ENCODE measurements around the gene OR6S1.

Gene OR6S1

DNA sequence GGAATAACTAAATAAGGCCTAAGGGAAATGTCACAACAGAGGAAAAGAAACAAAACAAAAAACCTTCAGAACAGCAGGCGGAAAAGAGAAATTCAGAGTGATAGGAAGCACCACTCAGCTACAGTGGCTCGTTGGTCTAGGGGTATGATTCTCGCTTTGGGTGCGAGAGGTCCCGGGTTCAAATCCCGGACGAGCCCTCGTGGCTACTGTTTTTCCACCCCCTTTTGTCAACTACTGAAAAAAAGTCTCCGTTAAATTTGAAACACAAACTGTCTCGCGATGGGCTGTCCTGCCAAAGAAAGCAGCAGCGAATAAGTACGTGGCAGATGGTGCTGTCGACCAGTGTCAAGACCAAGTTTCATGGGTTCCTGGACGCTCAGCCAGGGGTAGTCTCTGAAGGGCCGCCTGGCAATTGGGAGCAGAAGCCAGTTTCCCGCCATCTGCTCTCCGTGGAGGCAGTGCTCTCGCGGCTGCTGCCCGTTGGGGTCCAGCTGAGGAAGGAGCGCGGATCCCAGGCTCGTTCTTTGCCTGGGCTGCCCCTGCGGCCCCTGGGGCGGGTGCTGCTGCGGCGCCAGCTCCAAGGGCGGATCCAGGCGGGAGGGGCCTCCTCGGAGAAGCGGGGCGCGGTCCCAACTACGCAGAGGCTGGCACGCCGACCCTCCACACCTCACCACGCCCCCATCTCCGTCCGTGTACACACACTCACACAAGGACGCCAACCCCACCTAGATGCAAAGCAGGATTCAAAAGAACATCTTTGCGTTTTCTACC is 42.6 kb upstream of the OR6S1 start, which contains the start of gene RNASE4 (continued):
- peak; percentile 98 for TF ChIP-seq GLIS2 (tag by site-specific recombination; IDR thresholded peaks at IDR 0.05)
- no peak for TF ChIP-seq YY2 (tag by site-specific recombination; IDR thresholded peaks at IDR 0.05)
- TF ChIP-seq ZFP3 (tag by site-specific recombination; IDR thresholded peaks at IDR 0.05; ENCODE audit: low read depth): no peak
- no peak for TF ChIP-seq ZNF155 (tag by site-specific recombination; IDR thresholded peaks at IDR 0.05)
- TF ChIP-seq, protein P1, sequence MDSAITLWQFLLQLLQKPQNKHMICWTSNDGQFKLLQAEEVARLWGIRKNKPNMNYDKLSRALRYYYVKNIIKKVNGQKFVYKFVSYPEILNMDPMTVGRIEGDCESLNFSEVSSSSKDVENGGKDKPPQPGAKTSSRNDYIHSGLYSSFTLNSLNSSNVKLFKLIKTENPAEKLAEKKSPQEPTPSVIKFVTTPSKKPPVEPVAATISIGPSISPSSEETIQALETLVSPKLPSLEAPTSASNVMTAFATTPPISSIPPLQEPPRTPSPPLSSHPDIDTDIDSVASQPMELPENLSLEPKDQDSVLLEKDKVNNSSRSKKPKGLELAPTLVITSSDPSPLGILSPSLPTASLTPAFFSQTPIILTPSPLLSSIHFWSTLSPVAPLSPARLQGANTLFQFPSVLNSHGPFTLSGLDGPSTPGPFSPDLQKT (IDR thresholded peaks at IDR 0.05; ENCODE audit: borderline replicate concordance, low read depth, low read length): no peak
- TF ChIP-seq ZFP69B (tag by site-specific recombination; IDR thresholded peaks at IDR 0.05): no peak; the same call in 1 of the 2 replicates
- no peak for TF ChIP-seq ZNF202 (tag by site-specific recombination; IDR thresholded peaks at IDR 0.05; ENCODE audit: borderline replicate concordance)
- TF ChIP-seq HOXC10 (CRISPR knock-in tag; IDR thresholded peaks at IDR 0.05): no peak
- TF ChIP-seq ZNF184 (tag by site-specific recombination; IDR thresholded peaks at IDR 0.05): peak; percentile 80
- TF ChIP-seq, protein P2, sequence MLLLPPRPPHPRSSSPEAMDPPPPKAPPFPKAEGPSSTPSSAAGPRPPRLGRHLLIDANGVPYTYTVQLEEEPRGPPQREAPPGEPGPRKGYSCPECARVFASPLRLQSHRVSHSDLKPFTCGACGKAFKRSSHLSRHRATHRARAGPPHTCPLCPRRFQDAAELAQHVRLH (tag by site-specific recombination; IDR thresholded peaks at IDR 0.05): peak; percentile 84
- TF ChIP-seq, protein P3, sequence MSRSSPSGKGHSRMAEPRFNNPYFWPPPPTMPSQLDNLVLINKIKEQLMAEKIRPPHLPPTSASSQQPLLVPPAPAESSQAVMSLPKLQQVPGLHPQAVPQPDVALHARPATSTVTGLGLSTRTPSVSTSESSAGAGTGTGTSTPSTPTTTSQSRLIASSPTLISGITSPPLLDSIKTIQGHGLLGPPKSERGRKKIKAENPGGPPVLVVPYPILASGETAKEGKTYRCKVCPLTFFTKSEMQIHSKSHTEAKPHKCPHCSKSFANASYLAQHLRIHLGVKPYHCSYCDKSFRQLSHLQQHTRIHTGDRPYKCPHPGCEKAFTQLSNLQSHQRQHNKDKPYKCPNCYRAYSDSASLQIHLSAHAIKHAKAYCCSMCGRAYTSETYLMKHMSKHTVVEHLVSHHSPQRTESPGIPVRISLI (tag by site-specific recombination; IDR thresholded peaks at IDR 0.05): peak; percentile 97
- TF ChIP-seq MZF1 (tag by site-specific recombination; IDR thresholded peaks at IDR 0.05; ENCODE audit: borderline replicate concordance): no peak
- TF ChIP-seq ZNF121 (tag by site-specific recombination; IDR thresholded peaks at IDR 0.05): no peak
- TF ChIP-seq ZNF221 (tag by site-specific recombination; IDR thresholded peaks at IDR 0.05; ENCODE audit: borderline replicate concordance): no peak
- peak; percentile 33; the same call in 1 of the 2 replicates for TF ChIP-seq ZNF391 (tag by site-specific recombination; IDR thresholded peaks at IDR 0.05; ENCODE audit: borderline replicate concordance, low read depth)
- TF ChIP-seq ZNF501 (tag by site-specific recombination; IDR thresholded peaks at IDR 0.05): peak; percentile 31; the same call in 1 of the 2 replicates
- TF ChIP-seq ZNF48 (tag by site-specific recombination; IDR thresholded peaks at IDR 0.05): no peak
- no peak for TF ChIP-seq ZNF433 (tag by site-specific recombination; IDR thresholded peaks at IDR 0.05; ENCODE audit: low read depth)
- TF ChIP-seq ZNF792 (tag by site-specific recombination; IDR thresholded peaks at IDR 0.05): no peak
- TF ChIP-seq ZNF239 (tag by site-specific recombination; IDR thresholded peaks at IDR 0.05): no peak
- TF ChIP-seq RBAK (tag by site-specific recombination; IDR thresholded peaks at IDR 0.05): no peak
- TF ChIP-seq, protein P4, sequence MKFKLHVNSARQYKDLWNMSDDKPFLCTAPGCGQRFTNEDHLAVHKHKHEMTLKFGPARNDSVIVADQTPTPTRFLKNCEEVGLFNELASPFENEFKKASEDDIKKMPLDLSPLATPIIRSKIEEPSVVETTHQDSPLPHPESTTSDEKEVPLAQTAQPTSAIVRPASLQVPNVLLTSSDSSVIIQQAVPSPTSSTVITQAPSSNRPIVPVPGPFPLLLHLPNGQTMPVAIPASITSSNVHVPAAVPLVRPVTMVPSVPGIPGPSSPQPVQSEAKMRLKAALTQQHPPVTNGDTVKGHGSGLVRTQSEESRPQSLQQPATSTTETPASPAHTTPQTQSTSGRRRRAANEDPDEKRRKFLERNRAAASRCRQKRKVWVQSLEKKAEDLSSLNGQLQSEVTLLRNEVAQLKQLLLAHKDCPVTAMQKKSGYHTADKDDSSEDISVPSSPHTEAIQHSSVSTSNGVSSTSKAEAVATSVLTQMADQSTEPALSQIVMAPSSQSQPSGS (tag by site-specific recombination; IDR thresholded peaks at IDR 0.05; ENCODE audit: low read depth): no peak
- TF ChIP-seq ZNF211 (tag by site-specific recombination; IDR thresholded peaks at IDR 0.05; ENCODE audit: low read depth): no peak
- TF ChIP-seq, protein P5, sequence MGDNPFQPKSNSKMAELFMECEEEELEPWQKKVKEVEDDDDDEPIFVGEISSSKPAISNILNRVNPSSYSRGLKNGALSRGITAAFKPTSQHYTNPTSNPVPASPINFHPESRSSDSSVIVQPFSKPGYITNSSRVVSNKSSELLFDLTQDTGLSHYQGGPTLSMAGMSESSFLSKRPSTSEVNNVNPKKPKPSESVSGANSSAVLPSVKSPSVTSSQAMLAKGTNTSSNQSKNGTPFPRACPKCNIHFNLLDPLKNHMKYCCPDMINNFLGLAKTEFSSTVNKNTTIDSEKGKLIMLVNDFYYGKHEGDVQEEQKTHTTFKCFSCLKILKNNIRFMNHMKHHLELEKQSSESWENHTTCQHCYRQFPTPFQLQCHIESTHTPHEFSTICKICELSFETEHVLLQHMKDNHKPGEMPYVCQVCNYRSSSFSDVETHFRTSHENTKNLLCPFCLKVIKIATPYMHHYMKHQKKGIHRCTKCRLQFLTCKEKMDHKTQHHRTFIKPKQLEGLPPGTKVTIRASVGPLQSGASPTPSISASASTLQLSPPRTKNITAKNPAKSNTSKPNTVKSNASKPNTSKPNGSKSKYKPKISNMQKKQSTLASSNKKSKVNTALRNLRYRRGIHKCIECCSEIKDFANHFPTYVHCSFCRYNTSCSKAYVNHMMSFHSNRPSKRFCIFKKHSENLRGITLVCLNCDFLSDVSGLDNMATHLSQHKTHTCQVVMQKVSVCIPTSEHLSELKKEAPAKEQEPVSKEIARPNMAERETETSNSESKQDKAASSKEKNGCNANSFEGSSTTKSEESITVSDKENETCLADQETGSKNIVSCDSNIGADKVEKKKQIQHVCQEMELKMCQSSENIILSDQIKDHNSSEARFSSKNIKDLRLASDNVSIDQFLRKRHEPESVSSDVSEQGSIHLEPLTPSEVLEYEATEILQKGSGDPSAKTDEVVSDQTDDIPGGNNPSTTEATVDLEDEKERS (tag by site-specific recombination; IDR thresholded peaks at IDR 0.05): peak; percentile 72; the same call in 1 of the 2 replicates
- no peak for TF ChIP-seq ZNF621 (tag by site-specific recombination; IDR thresholded peaks at IDR 0.05)
- TF ChIP-seq ZNF175 (tag by site-specific recombination; IDR thresholded peaks at IDR 0.05): no peak
- TF ChIP-seq, protein P6, sequence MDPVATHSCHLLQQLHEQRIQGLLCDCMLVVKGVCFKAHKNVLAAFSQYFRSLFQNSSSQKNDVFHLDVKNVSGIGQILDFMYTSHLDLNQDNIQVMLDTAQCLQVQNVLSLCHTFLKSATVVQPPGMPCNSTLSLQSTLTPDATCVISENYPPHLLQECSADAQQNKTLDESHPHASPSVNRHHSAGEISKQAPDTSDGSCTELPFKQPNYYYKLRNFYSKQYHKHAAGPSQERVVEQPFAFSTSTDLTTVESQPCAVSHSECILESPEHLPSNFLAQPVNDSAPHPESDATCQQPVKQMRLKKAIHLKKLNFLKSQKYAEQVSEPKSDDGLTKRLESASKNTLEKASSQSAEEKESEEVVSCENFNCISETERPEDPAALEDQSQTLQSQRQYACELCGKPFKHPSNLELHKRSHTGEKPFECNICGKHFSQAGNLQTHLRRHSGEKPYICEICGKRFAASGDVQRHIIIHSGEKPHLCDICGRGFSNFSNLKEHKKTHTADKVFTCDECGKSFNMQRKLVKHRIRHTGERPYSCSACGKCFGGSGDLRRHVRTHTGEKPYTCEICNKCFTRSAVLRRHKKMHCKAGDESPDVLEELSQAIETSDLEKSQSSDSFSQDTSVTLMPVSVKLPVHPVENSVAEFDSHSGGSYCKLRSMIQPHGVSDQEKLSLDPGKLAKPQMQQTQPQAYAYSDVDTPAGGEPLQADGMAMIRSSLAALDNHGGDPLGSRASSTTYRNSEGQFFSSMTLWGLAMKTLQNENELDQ (tag by site-specific recombination; IDR thresholded peaks at IDR 0.05; ENCODE audit: low read depth): no peak
- peak; percentile 48; the same call in 1 of the 2 replicates for TF ChIP-seq YY1 (tag by site-specific recombination; IDR thresholded peaks at IDR 0.05)
- peak; percentile 30; the same call in 1 of the 2 replicates for TF ChIP-seq ZEB2 (tag by site-specific recombination; IDR thresholded peaks at IDR 0.05)
- TF ChIP-seq HOXA7 (CRISPR knock-in tag; IDR thresholded peaks at IDR 0.05; ENCODE audit: borderline replicate concordance): no peak
- TF ChIP-seq KLF1 (tag by site-specific recombination; IDR thresholded peaks at IDR 0.05): peak; percentile 93

Data from HEK293 (cell line).